Epithelial cell of proximal tubule (primary cell): ENCODE results near the gene BRINP2. TPM values are rescaled to one million over a fixed set of nuclear protein-coding genes. Genes with fewer than 3 reads are reported as not detected.

Source experiments
- DNase-seq: peaks from one replicate; pipeline ENCODE4 v3.0.0-alpha.2; 2011; ENCODE audit warnings: low read depth
- H3K4me3 ChIP-seq: 2 replicates; pipeline ENCODE4 v1.5.1; 2011; ENCODE audit warnings: low read depth, mild to moderate bottlenecking, low read length
- CTCF ChIP-seq: conservative IDR thresholded peaks from 2 replicates; pipeline ENCODE4 v1.5.1; 2012; ENCODE audit warnings: low read depth, mild to moderate bottlenecking, low read length
- total RNA-seq: library from RNA; depleted of rRNA; stranded (reverse); fragments of >200 nt; gene quantifications from 2 replicates; pipeline ENCODE4 v1.2.3, GENCODE V29; 2015

Gene BRINP2
- total RNA-seq, 1 donor from 2014 or later: not detected

- no peak for DNase-seq
- H3K4me3 ChIP-seq: no peak overlapping the region
- no peak for TF ChIP-seq CTCF
These were observed 40.3 kb upstream of the BRINP2 start for GRCh38 chr1:177130451-177130945.

GRCh38 chr1:177131723-177132122 is 39.0 kb upstream of the BRINP2 start:
- H3K4me3 ChIP-seq: no peak overlapping the region
- no peak for TF ChIP-seq CTCF
- no peak for DNase-seq

GRCh38 chr1:177132141-177132540 is 38.6 kb upstream of the BRINP2 start:
- H3K4me3 ChIP-seq: no peak overlapping the region
- DNase-seq: no peak
- TF ChIP-seq CTCF: no peak

GRCh38 chr1:177133977-177134538 is 36.7 kb upstream of the BRINP2 start:
- TF ChIP-seq CTCF: no peak
- DNase-seq: no peak
- H3K4me3 ChIP-seq: no peak overlapping the region

GRCh38 chr1:177135250-177135649 is 35.5 kb upstream of the BRINP2 start:
- no peak for TF ChIP-seq CTCF

GRCh38 chr1:177137814-177138213 is 32.9 kb upstream of the BRINP2 start:
- DNase-seq: no peak
- no peak overlapping the region for H3K4me3 ChIP-seq
- TF ChIP-seq CTCF: peak; percentile 11

More at GRCh38 chr1:177135250-177135649, 35.5 kb upstream of the BRINP2 start:
- H3K4me3 ChIP-seq: no peak overlapping the region
- DNase-seq: no peak

GRCh38 chr1:177138347-177138746 is 32.4 kb upstream of the BRINP2 start:
- DNase-seq: no peak
- no peak overlapping the region for H3K4me3 ChIP-seq
- no peak for TF ChIP-seq CTCF
